GM18511 (cell line): ENCODE data around the gene MPC1.

Experiments used
- ATAC-seq: cut with Tn5 transposase; IDR thresholded peaks from one replicate; pipeline ENCODE4 v1.9.1; 2021; ENCODE audit warnings: mild to moderate bottlenecking, moderate library complexity; ENCODE audit not compliant: unreplicated experiment

MPC1 gene

GRCh38 chr6:166318649-166319600 lies 63.8 kb downstream of the MPC1 start:
- no peak for ATAC-seq

- no peak for ATAC-seq
These were observed 64.5 kb downstream of the MPC1 start for GRCh38 chr6:166318227-166318626.

- ATAC-seq: no peak
These were observed 65.2 kb downstream of the MPC1 start for GRCh38 chr6:166317261-166318212.

- ATAC-seq: no peak
These were observed 67.3 kb downstream of the MPC1 start for GRCh38 chr6:166315436-166315835.
